GM08714 (cell line): ENCODE data around the gene ROBO1.

Experiments
- H3K4me3 ChIP-seq: fragments of 200-500 bp; sonication (Bioruptor generic); 2 replicates; pipeline ENCODE4 v1.5.1; 2014; ENCODE audit warnings: mild to moderate bottlenecking, low read length, inconsistent platforms
- ZNF274 ChIP-seq: IDR thresholded peaks from 2 replicates; pipeline ENCODE4 v1.6.1; 2012; ENCODE audit warnings: mild to moderate bottlenecking, low read depth, low read length

ROBO1 gene

GRCh38 chr3:79490165-79491028 is 277.4 kb downstream of the ROBO1 start:
- H3K4me3 ChIP-seq: no peak overlapping the region
- no peak for TF ChIP-seq ZNF274

- TF ChIP-seq ZNF274: no peak
- H3K4me3 ChIP-seq: no peak overlapping the region
Measured at GRCh38 chr3:79488407-79488806, 279.4 kb downstream of the ROBO1 start.

GRCh38 chr3:79480746-79481145 is 287.1 kb downstream of the ROBO1 start:
- no peak overlapping the region for H3K4me3 ChIP-seq
- TF ChIP-seq ZNF274: no peak

- no peak for TF ChIP-seq ZNF274
- no peak overlapping the region for H3K4me3 ChIP-seq
Measured at GRCh38 chr3:79478620-79479019, 289.2 kb downstream of the ROBO1 start.

- no peak overlapping the region for H3K4me3 ChIP-seq
- TF ChIP-seq ZNF274: no peak
Measured at GRCh38 chr3:79477242-79477641, 290.6 kb downstream of the ROBO1 start.

- TF ChIP-seq ZNF274: no peak
- no peak overlapping the region for H3K4me3 ChIP-seq
Measured at GRCh38 chr3:79473993-79474392, 293.8 kb downstream of the ROBO1 start.

GRCh38 chr3:79467721-79468120 is 300.1 kb downstream of the ROBO1 start:
- no peak for TF ChIP-seq ZNF274
- H3K4me3 ChIP-seq: no peak overlapping the region

GRCh38 chr3:79461129-79461792 is 306.5 kb downstream of the ROBO1 start:
- H3K4me3 ChIP-seq: no peak overlapping the region
- TF ChIP-seq ZNF274: no peak

- no peak for TF ChIP-seq ZNF274
- no peak overlapping the region for H3K4me3 ChIP-seq
Measured at GRCh38 chr3:79453600-79453999, 314.2 kb downstream of the ROBO1 start.

GRCh38 chr3:79436387-79436786 is 331.4 kb downstream of the ROBO1 start:
- no peak overlapping the region for H3K4me3 ChIP-seq
- TF ChIP-seq ZNF274: no peak

GRCh38 chr3:79427081-79427480 is 340.7 kb downstream of the ROBO1 start:
- H3K4me3 ChIP-seq: no peak overlapping the region
- TF ChIP-seq ZNF274: no peak

- TF ChIP-seq ZNF274: no peak
- H3K4me3 ChIP-seq: no peak overlapping the region
Measured at GRCh38 chr3:79424811-79425210, 343.0 kb downstream of the ROBO1 start.

- H3K4me3 ChIP-seq: no peak overlapping the region
- TF ChIP-seq ZNF274: no peak
Measured at GRCh38 chr3:79423417-79423816, 344.4 kb downstream of the ROBO1 start.

- TF ChIP-seq ZNF274: no peak
- H3K4me3 ChIP-seq: no peak overlapping the region
Measured at GRCh38 chr3:79421273-79421672, 346.5 kb downstream of the ROBO1 start.
